Measurements from ENCODE around the gene TNFRSF19.

- TF ChIP-seq CTCF (IDR thresholded peaks at IDR 0.05) = no peak
- no peak for TF ChIP-seq POLR2A (IDR thresholded peaks at IDR 0.05)
These were observed 46.0 kb downstream of the TNFRSF19 start for GRCh38 chr13:23616228-23616627.
